ENCODE results near the gene ERFE.

- TF ChIP-seq POLR2AphosphoS5 (IDR thresholded peaks at IDR 0.05) (no peak), CTCF (IDR thresholded peaks at IDR 0.05) (no peak), EP300 (IDR thresholded peaks at IDR 0.05) (no peak)
Observed at GRCh38 chr2:238126775-238127164, 32.0 kb upstream of the ERFE start.

All from gastroesophageal sphincter (tissue), 3 donors.